MM.1S (cell line): ENCODE data around the gene IMMP2L.

Source experiments
- EZH2 ChIP-seq: fragments of 300-600 bp; sonication (generic); optimal IDR thresholded peaks from 2 replicates; pipeline ENCODE3; 2017; ENCODE audit warnings: low read depth, mild to moderate bottlenecking, antibody characterized with exemption, low read length, mixed read lengths
- EZH2phosphoT487 ChIP-seq: fragments of 300-600 bp; sonication (generic); IDR thresholded peaks from 2 replicates; pipeline ENCODE4 v1.6.1; 2018; ENCODE audit warnings: antibody characterized with exemption, low read length
- TF ChIP-seq, protein P1 (sequence below): fragments of 300-600 bp; sonication (generic); IDR thresholded peaks from 2 replicates; pipeline ENCODE4 v1.5.1; 2016; ENCODE audit warnings: antibody characterized with exemption, low read length, mixed read lengths

DNA sequence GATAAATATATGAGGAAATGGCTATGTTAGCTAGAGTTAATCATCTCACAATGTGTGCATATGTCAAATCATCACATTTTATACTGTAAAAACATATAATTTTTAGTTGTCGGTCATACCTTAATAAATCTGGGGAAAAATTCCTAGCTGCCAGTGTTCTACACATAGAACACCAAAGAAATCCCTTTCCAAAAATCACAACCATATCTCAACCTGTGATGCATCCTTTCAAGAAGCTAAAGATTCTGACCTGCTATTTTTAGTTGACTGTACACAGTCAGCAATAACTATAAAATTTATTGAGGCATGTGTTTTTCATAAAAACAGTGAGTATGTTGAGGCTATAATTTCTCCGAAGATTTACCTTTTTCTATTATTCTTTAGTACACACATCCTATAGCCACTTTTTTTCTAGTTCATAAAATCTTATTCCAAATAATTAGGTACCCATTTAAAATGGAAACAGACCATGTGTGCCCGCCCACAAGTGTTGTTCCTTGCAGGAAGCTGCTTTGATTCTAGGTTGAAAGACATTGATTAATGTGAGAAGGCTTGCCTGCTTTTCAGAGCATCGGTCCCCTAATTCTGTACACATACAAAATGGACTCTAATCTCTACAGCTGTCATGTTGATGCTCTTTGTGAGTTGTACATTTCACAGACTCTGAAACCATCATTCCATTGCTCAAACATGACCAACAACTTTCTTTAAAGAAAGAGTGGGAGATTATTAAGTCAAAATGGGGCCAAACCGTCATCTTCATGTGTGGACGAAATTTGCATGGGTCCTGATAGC is 588.9 kb downstream of the IMMP2L start:
- TF ChIP-seq, protein P1, sequence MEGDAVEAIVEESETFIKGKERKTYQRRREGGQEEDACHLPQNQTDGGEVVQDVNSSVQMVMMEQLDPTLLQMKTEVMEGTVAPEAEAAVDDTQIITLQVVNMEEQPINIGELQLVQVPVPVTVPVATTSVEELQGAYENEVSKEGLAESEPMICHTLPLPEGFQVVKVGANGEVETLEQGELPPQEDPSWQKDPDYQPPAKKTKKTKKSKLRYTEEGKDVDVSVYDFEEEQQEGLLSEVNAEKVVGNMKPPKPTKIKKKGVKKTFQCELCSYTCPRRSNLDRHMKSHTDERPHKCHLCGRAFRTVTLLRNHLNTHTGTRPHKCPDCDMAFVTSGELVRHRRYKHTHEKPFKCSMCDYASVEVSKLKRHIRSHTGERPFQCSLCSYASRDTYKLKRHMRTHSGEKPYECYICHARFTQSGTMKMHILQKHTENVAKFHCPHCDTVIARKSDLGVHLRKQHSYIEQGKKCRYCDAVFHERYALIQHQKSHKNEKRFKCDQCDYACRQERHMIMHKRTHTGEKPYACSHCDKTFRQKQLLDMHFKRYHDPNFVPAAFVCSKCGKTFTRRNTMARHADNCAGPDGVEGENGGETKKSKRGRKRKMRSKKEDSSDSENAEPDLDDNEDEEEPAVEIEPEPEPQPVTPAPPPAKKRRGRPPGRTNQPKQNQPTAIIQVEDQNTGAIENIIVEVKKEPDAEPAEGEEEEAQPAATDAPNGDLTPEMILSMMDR: no peak
- TF ChIP-seq EZH2 (no peak), EZH2phosphoT487 (no peak)
